ENCODE data around the gene NTM.

DNA sequence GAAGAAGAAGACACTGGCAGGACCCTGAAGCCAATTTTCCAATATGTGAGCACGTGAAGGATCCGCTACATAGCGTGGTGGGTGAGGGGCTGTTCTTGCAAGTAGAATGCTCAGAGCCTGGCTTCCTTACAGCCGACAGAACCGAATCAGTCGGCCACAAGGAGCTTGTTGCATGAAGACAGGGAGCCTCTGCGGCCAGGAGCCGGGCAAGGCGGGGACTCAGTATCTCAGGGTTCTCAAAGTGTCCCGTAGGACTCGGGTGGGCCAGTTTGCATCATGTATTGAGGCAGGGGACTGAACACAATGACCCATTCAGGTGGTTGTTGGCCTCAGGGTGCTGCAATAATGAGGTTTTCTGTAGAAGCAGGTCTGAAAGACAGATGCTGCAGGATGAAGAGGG lies 289.5 kb downstream of the NTM start:
- TF ChIP-seq, protein P1, sequence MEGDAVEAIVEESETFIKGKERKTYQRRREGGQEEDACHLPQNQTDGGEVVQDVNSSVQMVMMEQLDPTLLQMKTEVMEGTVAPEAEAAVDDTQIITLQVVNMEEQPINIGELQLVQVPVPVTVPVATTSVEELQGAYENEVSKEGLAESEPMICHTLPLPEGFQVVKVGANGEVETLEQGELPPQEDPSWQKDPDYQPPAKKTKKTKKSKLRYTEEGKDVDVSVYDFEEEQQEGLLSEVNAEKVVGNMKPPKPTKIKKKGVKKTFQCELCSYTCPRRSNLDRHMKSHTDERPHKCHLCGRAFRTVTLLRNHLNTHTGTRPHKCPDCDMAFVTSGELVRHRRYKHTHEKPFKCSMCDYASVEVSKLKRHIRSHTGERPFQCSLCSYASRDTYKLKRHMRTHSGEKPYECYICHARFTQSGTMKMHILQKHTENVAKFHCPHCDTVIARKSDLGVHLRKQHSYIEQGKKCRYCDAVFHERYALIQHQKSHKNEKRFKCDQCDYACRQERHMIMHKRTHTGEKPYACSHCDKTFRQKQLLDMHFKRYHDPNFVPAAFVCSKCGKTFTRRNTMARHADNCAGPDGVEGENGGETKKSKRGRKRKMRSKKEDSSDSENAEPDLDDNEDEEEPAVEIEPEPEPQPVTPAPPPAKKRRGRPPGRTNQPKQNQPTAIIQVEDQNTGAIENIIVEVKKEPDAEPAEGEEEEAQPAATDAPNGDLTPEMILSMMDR (IDR thresholded peaks at IDR 0.05; ENCODE audit: extremely low read depth in 1 of 2, insufficient read depth in 1 of 2, low read depth in 1 of 2, low read length in 2 of 2) = no peak
- TF ChIP-seq POLR2A (IDR thresholded peaks at IDR 0.05; ENCODE audit: low read depth, low read length) (no peak), EZH2 (IDR thresholded peaks at IDR 0.05; ENCODE audit: borderline replicate concordance, low read depth, low read length, severe bottlenecking) (no peak), MAX (IDR thresholded peaks at IDR 0.05; ENCODE audit: insufficient read depth, insufficient read length) (no peak), POLR2AphosphoS5 (IDR thresholded peaks at IDR 0.05; ENCODE audit: insufficient read depth, low read depth, low read length) (no peak)

All from endothelial cell of umbilical vein (primary cell).